Activated CD8-positive, alpha-beta memory T cell treated with anti-CD3 and anti-CD28 coated beads, Interleukin-2, amount 50 U/mL, for 24 hours (primary cell): Measurements from ENCODE around the gene TRIM9.

ENCODE experiments used
- DNase-seq: peaks from one replicate; pipeline ENCODE4 v3.0.0-alpha.2; 2020; ENCODE audit errors: extremely low read depth

The TRIM9 gene

DNA sequence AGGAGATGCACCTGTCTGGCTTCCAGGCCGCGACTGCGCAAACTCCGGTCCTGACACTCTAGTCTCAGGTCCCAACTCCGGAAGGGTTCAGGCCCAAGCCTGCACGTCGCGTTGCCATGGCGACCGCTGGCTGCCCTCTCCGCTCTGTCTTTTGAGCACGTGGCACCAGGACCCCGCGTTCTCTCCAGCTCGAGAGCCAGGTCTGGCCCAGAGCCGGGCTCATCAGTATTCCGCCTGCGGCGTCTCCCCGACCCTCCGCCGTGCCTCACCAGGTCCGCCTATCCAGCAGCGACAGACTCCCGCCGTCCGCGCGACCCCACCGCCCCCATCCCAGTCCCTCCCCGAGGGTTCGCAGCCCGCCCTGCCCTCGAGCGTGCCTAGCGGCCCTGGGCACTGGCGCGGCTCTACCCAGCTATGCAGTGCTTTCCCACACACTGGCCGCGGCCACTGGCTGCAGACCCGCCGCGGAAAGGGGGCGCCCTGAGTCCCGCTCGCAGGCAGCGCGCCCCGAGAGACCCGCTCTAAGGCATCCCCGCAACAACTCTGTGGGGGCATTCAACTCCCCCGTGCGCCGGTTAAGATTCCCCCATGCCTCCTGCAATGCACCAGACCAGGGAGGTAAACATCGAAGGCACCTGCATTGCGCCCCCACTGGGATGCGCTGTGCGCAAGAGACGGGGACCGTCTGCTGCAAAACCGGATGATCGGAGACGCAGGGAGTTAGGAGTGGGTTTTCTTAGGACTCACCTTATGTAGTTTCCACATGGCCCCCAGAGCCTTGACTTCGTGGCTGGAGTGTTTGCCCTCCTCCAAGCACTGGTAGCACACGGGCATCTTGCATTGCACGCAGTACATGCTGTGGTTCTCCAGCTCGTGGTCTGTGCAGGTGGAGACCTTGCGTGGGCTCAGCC is 1.3 kb downstream of the TRIM9 start:
- no peak for DNase-seq

GRCh38 chr14:51092965-51093364 is 1.9 kb downstream of the TRIM9 start:
- no peak for DNase-seq

GRCh38 chr14:51089278-51089677 is 5.6 kb downstream of the TRIM9 start:
- DNase-seq: no peak

DNA sequence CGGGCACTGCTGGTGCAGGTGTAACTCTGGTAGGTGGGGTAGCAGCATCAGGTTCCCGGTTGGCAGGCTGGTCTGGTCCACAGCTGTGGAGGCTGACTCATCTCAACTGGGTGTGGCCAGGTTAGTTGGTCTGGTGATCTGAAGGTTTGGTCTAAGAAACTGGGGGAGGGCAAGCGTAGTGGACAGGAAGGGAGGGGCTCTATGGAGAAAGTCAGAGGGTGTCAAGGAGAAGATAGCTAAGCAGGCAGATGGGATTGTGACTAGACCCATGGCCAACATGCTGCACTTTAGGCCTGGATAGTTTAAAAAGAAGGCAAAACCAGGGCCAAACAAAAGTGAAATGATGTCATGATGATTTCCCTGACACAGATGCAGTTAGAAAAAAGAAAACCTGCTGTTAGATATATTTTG is 7.9 kb downstream of the TRIM9 start:
- no peak for DNase-seq

GRCh38 chr14:51086044-51086443 is 8.9 kb downstream of the TRIM9 start:
- DNase-seq: no peak

- DNase-seq: no peak
Measured at GRCh38 chr14:51084962-51085361, 9.9 kb downstream of the TRIM9 start.

DNA sequence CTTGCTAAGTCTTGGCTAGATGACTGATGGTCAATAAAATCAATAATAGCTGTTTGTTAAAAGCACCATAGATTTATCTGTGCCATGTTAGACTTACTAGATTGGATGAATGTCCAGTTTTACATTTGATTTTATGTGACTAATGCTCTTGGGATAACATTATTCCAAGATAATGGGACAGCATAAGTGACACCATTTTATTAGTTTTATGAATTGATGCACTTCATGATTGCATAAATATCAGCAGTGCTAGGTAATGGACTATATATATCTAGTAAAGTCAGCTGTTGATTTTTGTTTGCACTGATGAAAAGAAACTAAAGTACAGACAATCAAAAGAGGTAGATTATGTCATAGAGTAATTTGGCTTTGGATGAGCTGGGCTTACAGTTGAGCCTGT is 10.4 kb downstream of the TRIM9 start:
- DNase-seq: no peak

DNA sequence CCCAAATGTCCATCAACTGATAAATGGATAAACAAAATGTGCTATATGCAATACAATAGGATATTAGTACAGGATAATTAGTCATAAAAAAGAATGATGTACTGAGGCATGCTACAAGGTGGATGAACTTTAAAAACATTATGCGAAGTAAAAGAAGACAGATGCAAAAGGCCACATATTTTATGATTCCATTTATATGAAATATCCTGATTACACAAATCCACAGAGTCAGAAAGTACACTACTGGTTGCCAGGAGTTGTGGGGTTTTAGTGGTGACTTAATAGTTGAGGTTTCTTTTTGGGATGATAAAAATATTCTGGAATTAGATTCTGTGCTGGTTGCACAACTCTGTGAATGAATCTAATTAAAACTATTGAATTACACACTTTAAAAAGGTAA is 12.6 kb downstream of the TRIM9 start:
- DNase-seq: no peak

DNA sequence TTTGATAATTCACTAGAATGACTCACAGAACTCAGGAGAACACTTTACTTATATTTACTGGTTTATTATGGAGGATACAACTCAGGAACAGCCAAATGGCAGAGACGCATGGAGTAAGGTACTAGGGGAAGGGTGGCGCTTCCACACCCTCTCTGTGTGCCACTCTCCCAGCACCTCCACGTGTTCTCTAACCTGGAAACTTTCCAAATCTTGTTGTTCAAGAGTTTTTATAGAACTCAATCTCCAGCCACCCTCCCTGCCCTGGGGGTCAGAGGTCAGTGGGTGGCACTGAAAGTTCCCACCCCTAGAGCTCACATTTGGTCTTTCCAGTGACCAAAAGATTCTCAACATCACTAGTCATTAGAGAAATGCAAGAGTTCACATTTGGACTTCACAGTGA is 13.2 kb downstream of the TRIM9 start:
- no peak for DNase-seq

DNA sequence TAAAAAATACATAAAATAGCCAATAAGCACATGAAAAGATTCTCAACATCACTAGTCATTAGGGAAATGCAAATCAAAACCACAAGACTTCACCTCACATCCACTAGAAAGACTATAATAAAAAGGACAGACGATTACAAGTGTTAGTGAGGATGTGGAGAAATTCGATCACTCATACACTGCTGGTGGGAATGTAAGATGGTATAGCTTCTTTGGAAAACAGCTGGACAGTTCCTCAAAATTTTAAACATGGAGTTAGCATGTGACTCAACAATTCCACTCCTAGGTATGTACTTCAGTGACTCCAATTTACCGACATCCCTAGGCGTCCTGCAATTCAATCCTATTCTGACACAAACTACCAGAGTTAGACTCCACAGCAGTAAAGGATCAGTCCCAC is 13.7 kb downstream of the TRIM9 start:
- DNase-seq: no peak

GRCh38 chr14:51080645-51081044 is 14.3 kb downstream of the TRIM9 start:
- DNase-seq: no peak

GRCh38 chr14:51079489-51079888 is 15.4 kb downstream of the TRIM9 start:
- DNase-seq: no peak

DNA sequence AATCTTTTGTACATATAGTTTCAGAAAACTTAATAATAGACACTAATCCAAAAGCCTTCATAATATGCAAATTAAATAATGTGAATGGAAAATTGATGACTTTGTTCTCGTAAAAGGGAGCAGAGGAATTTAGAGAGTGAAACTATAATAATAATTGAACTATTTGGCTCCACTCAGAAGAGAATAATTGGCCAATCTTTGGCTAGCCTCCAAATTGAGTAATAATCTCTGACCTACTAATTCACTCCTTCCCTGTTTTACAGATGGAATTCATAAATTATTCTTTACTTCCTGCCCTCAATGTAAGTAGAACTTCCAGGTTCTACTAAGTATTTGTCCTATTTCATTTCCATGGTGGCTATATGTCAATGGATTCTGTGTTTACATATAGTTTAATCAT is 15.8 kb downstream of the TRIM9 start:
- DNase-seq: no peak

DNA sequence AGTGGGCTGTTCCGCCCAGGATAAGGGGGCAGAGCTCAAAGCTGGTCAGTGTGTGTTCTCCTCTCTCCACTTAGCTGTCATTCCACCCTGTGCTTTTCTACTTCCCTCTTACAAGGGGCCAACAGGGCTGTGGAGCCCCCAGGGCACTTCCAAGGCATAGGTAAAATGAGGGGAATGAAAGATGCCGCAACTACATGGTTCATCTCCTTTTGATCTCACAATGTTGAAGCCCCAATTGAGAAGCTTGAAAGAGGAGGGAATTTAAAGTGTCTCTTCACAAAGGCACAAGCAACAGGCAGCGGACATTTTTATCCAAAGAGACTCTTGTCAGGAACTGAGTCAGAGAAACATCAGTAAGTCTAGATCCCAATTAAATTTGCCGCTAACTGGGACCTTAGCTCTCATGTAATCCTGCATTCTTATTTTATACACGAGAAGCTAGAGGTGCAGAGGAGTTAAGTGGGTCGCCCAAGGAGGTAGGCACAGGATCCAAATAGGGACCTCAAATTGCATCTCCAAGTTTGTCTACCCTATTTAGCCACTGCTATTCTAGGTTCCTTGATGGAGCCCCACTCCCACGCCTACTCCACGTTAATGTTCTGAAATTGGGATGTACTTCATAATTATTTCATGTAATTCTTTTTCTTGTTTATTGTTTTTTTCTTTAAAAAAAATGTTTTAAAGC is 20.1 kb downstream of the TRIM9 start:
- DNase-seq: no peak

DNA sequence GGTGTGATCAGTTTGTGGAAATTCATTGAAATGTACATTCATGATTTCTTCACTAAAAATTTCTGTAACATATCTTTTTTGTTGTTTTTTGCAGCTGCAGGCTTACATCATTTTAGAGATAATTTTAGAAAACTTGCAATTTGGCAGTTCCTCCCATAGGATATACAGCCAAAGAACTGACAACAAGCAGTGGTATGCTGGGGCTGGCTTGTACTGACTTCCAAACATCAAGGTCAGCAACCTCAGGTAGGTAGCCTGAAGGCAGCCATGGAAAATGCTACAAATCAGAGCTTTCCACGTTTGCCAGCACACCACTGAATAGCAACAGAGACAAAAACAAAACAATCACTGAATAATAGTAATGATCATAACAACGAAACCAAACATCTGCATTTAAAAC is 21.2 kb downstream of the TRIM9 start:
- DNase-seq: no peak

GRCh38 chr14:51072976-51073375 is 21.9 kb downstream of the TRIM9 start:
- no peak for DNase-seq

DNA sequence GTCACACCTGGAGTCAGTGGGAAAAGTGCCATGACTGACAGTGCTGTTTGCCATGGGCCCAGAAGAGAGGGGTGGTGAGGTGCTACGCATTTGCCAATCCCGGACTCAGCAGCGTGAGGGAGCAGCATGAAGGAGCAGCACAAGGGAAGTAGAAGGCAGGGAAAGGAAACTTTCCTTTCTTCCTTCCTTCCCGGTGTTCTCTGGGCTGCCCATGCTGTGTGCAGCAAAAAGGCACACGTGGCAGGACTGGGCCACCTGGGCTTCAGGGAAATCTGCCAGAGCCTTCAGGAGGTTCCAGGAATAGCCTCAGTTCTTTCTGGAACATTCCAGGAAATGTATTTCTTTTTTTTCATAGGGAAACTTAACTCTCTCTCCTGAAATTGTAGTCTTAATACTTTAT is 23.0 kb downstream of the TRIM9 start:
- DNase-seq: no peak

DNA sequence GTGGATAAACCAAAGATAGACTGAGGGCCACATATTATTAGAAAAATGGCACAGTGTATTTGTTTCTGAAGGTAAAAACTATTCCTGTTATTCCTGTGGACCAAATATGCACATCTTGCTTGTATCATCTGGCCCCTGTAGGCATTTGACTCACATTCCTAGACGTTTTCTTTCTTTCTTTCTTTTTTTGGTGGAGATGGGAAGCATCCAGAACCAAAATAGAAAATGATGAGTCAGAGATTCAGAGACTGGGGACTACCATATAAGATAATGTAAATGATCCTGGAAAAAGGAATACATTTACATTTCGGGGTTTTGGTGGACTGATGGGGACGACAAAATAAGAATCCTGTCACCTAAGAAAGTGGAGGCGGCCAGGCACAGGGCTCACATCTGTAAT is 24.2 kb downstream of the TRIM9 start:
- DNase-seq: no peak

DNA sequence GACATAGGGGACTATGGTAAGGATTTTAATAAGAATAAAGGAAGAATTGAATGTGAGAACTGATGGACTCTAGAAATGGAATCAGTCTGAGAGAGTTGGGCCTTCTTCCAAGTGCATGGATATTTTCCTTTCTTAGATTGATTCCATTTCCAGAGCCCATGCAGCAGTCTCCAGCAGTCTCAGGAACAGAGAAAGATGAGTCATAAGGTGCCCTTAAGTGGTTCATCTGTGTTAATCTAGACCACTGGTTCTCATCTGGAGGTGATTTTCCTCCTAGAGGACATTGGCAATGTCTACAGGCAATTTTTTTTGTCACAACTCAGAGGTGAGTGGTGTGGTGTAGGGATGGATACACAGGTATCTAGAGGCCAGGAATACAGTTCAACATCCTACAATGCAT is 25.9 kb downstream of the TRIM9 start:
- no peak for DNase-seq

GRCh38 chr14:51068268-51068667 is 26.6 kb downstream of the TRIM9 start:
- DNase-seq: no peak

GRCh38 chr14:51067295-51067694 is 27.6 kb downstream of the TRIM9 start:
- no peak for DNase-seq

- DNase-seq: no peak
Measured at GRCh38 chr14:51066576-51066975, 28.3 kb downstream of the TRIM9 start.

DNA sequence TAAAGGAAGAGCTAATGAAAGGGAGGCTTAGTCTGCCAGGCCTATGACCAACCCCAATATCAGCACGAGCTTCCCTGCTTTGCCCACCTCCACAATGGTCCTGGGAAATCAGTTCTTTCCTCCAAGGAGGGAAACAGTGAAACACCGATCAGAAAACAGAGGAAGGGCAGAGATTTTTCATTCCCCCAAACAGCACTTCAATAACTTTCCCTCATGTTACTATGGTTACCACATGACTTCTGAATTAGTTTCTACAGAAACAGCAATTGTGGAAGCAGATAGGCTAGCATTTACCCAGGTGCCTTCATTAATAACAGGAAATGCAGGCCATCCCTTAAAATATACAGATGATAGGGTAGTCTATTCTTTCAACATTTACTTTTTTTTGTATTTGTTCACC is 35.9 kb downstream of the TRIM9 start:
- DNase-seq: no peak
